ENCODE measurements around the gene RCOR2.

The RCOR2 gene

GRCh38 chr11:63922673-63923192 lies 5.8 kb upstream of the RCOR2 start:
- DNase-seq = no peak

DNA sequence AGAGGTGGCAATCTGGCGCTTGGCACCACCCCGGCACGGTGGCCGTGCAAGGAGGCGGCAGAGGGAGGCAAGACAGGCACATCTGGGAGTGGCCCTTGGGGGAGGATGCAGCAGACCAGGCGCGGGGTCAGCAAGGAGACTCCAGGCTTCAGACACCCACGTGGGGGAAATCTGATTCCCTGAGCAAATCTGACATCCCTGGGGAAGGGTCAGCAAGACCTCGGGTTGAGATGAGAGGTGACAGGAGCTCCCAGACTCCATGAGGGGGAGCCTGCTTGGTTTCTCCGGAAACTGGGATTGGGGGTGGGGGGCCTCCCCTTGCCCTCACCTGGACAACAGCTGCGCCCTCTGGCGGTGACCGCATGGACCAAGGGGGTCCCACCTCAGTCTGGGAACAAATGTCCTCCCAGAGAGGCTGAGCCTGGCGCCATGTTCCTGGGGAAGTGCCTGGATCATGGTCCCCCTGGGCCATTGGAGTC lies 4.0 kb upstream of the RCOR2 start:
- no peak for DNase-seq

DNA sequence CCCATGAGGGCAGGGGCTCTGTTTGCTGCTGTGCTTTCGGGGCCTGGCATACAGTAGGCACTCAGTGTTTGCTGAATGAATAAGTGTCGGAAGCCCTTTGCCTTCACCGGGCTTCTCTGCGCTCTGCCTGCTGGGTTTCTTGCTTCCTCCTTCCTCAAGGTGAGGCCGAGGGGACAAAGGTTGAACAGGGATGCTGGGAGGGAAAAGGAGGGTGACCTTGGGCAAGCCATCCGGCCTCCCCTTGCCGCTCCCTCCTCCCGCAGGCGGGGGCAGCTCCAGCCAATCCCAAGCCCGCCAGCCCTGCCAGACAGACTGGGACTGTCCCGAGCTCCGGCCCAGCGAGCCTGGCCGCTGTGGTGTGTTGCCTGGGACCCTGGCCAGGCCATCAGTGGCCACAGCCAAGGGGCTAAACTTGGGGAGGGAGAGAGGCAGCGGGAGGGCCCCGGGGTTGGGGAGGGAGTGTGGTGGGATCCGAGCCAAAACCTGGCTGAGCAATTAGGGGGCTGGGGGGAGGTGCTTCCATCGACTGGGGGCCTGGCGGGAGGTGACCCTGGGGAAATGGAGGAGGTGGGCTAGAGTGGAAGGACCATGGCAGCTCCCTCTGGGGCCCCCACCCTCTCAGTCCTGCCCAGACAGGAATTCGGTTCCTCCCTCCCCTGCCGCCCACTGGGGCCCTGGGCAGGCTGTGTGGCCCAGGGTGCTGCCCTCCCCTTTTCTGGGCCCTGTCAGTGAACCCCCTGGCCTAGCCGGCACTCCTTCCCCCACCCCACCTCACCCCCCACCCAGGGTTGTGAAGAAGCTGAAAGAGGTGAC lies 3.4 kb upstream of the RCOR2 start:
- no peak for DNase-seq

GRCh38 chr11:63919267-63920125 lies 2.5 kb upstream of the RCOR2 start:
- no peak for DNase-seq

- no peak for DNase-seq
Observed at GRCh38 chr11:63918507-63919191, 1.7 kb upstream of the RCOR2 start.

DNA sequence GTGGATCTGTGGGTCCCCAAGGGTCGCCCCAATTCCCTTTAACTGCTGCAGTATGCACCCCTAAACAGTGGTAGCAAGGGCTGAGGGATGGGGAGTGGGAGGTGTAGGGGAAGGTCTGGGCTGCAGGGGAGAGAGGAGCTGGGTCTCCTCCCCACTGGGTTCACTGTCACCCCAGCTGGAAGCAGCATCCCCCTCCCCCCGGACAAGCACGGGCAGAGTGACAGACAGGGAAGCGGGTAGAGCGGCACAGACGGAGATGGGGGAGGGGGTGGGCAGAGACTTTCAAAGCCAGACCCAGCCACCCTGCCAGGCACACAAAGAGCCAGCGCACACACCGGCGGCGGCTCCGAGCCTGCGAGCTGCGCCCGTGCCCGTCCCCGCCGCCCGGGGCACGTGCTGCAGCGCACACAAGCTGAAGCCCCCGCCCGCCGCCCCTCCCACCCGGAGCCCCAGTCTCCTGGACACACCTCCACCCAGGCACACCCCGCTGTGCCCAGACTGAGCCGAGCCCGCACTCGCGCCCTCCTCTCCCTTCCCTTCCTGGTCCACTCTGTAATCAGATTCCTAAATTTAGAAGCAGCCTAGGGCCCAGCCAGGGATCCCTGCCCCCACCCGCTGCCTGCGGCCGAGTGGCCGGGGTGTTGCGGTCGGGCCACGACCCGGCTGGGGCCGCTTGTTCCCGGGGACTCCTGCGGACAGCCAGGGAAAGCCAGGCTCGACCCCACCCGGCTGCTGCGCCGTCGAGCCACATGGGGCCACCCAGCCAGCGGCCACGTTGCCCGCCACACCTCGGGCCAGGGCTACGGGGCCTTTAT lies 935 bp upstream of the RCOR2 start:
- no peak for DNase-seq

DNA sequence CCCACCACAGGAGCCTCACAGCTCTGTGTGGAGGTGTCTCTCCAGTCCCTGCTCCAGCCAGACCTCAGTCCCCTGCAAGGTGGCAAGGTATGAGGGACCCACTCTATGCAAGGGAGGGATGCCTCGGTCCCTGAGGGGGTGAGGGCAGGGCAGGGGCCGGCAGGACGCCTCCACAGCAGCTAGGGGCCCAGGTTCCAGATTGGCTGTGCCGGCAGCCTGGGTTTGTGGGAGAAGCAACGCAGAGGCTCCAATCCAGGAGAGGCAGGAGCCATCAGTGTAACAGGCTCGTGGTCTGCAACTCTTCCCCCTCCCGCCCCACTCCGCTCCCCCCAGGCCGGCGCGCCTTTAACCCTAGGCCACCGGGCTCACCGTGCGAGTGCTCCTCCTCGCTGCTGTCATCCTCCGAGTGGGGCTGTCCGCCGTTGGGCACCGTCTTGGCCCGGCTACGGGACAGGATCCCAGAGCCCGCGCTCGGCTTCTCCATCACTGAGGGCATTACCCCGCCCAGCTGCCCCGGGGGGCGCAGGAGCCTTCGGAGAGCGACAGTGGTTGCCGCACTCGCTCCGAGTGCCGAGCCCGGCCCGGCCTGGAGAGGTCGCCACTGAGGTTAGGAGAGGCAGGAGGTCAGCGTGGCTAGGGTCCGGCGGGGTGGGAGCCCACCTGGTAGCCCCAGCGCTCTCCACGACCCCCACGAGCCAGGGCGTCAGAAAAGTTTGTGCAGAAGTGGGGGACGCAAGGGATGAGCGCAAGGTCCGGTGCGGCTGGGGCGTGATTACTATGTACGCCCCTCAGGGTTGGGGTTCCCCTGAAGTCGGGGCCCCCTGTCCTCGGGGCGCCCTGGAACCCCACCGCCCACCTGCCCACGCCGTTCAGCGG lies 765 bp downstream of the RCOR2 start:
- no peak for DNase-seq

GRCh38 chr11:63914896-63915691 lies 1.9 kb downstream of the RCOR2 start:
- DNase-seq = no peak

DNA sequence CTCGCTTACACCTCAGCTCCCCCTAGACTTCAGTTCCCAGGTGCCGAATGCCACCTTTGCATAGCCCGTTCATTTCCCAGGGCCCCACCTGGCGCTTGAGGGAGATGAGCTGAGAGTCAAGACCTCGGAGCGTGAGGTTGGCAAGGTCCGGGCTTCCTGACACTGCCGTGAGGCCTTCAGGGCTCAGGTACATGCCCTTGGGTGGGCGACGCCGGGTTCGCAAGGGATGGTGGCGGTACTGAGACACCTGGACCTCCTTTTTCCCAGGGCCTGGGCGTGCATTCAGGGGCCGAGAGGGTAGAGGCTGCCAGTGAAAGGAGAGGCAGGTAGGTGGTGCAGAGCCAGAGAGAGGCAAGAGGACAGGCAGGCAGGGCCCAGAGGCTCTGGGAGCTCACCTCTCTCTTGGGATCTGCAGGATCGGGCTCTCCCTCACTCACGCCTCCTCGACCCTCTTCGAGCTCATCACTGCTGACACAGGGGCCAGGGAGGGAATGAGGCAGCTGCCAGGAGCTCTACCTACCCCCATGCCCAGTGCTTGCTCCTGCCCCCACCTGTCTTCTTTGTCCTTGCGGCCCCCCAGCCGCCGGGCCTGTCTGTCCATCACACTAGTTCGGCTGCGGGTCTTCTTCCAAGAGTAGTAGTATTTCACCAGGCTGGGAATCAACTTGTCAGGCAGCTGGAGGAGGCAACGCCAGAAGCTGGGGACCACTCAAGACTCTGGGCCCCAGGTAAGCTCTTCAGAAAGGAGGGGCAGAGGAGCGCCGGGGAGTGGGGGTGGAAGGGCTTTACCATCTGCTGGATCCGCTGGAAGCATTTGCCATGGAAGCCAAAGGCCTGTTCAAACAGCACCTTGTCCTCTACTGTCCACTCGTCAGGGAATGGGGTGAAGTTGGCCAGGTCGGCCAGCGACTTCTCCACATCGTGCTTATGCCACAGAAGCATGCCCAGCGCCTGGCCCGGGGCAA lies 2.8 kb downstream of the RCOR2 start:
- DNase-seq = no peak

GRCh38 chr11:63912678-63913077 lies 4.3 kb downstream of the RCOR2 start:
- DNase-seq = no peak

DNA sequence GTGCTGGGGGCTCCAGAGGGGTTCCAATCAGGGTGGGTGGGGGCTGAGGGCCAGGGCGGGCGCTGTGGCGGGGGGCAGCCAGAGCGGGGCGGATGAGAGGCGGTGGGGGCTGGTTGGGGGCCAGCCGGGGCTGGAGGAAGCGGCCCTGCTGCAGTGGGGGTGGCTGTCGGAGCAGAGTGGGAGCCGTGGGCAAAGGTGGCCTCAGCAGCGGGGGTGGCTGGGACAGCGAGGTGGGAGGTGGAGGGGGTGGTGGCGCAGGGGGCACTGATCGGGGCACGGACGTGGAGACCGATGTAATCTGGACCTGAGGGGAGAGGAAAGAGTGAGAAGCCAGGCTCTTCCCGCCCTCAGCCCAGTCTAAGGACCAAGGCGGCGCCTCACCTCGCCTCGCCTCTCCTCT lies 5.1 kb downstream of the RCOR2 start:
- no peak for DNase-seq

DNA sequence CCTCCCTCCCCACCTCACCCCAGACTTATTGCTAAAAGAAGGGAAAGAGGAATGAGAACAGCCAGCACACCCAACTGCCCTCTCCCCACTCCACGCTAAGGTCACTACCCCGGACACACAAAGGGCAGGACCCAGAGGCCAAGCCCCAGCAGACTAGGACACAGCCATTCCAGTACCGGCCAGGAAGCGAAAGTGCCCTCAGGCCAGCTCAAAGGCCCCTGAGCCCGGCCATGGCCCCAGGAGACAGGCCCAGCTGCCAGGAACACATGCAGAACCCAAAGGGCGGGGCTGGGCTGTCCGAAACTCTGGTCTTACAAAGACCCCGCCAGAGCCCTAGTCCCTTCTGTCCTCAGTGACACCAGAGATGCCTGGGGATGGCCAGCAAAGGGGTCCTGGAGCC lies 5.5 kb downstream of the RCOR2 start:
- DNase-seq = no peak

DNA sequence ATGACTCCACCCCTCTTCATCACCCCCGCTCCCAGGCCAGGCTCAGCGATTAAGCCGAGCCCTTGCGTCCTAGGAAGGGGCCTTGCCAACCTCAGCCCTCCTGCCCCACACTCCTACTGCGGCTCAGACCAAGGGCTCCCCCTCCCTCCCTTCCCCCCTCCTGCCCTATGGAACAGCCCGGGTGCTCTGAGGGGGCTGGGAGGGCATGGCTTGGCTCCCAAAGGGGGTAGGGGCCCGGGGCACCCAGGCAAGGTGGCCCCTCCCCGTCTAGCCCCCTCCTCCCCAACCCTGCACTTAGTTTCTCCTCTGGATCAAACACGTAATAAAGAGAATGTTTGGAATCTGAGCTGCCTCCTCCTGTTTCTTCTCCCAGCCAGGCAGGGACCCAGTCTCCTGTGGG lies 6.3 kb downstream of the RCOR2 start:
- DNase-seq = no peak

DNA sequence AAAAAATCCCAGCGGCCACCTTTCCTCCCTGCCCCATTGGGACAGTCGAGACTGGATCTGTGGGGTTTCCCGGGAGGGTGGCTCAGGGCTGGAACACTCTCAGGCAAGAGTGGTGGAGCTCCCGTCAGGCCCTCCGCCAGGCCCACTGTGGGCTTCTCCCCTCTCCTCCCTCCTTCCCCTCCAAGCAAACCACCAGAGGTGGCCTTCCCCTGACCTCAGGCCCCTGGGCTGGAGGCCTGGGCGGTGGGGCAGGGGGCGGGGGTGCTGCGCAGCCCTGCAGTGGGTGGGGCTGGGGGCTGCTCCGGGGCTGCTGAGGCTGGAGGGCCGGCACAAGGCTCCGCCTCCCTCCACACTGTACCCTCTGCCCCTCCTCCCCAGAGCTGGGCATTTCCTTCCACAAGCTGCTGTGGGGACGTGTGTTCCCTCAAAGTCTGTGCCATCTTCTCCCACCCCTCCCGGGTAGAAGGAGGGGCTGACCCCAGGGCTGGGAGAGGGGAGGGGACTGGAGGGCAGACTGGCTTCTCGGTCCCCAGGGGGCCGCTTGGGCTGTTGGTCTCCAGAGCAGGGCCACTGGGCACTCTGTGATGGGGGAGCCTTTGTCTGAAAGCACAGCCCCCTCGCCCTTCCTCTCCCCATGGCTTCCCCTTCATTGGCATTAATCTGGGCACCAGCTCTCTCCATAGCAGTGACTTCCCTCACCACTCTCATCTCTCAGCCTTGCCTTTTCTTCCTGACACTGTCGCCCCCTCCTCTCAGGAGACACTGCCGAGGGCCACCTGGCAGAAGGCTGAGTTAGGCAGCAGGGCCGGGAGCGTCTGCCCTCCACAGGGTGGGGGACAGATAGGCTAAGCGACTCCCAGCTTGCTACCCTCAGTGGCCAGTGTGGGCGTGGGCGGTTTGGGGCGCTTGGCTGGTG lies 7.1 kb downstream of the RCOR2 start:
- no peak for DNase-seq

DNA sequence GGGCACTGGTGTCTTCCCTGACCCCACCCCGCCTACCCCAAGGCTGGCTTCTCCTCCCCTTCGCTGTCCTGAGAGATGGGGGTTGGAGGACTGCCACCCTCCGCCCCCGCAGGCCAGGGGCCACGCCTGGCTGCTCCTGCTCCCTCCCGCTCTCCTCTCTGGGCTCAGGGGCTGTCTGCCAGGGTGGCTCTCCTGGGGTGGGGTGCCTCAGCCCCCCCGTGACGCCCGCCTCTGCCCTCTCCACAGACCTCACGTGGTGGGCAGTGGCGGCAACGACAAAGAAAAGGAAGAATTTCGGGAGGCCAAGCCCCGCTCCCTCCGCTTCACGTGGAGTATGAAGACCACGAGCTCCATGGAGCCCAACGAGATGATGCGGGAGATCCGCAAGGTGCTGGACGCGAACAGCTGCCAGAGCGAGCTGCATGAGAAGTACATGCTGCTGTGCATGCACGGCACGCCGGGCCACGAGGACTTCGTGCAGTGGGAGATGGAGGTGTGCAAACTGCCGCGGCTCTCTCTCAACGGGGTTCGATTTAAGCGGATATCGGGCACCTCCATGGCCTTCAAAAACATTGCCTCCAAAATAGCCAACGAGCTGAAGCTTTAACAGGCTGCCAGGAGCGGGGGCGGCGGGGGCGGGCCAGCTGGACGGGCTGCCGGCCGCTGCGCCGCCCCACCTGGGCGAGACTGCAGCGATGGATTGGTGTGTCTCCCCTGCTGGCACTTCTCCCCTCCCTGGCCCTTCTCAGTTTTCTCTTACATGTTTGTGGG lies 8.1 kb downstream of the RCOR2 start:
- DNase-seq = no peak

- DNase-seq = no peak
Observed at GRCh38 chr11:63907808-63908530, 9.0 kb downstream of the RCOR2 start.

GRCh38 chr11:63907063-63907462 lies 9.9 kb downstream of the RCOR2 start:
- DNase-seq = no peak

All from NCI-H1436 treated with DMSO at 0.1 percent for 48 hours (cell line).